Thyroid gland (tissue), 4 donors: ENCODE results near the gene RSU1.

ENCODE experiments used
- POLR2A ChIP-seq, 2 donors: fragments of 450-650 bp; IDR thresholded peaks; one replicate each; pipeline ENCODE4 v1.6.1; 2017; ENCODE audit warnings: antibody characterized with exemption in 2 of 2, mild to moderate bottlenecking in 2 of 2, moderate library complexity in 1 of 2
- TF ChIP-seq, protein P1 (sequence below), 6 experiments: fragments of 200-600 bp in 3 of 6; fragments of 450-650 bp in 3 of 6; sonication (generic) in 3 of 6; IDR thresholded peaks; one replicate each; pipeline ENCODE4 v1.5.1; 2016 to 2019; ENCODE audit warnings: antibody characterized with exemption in 6 of 6, mild to moderate bottlenecking in 2 of 6, inconsistent platforms in 1 of 6, moderate library complexity in 1 of 6

DNA sequence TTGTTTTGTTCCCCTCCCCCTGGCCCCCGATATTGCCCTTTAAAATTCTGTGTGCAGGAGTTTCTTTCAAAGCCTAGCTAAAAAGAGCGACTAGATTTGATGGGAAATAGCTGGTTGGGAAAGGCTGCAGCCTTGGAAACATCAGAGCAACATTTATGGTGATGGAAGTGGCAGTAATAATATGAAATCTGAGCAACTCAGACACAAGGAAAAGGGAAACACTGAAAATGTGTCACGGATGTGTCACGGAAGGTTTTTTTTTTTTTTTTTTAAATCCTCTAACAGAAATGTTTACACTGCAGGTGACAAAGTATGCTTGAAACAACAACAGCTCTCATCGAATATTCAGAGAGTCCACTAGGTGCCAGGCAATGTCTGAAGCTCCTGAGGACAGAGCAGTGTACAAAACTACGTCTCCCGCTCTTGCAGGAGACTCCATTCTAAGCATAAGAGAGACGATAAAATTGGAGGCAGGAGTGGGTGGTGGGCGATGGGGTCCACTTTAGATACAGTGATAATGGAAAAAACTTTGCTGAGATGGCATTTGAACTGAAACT is 143.0 kb downstream of the RSU1 start:
- TF ChIP-seq, protein P1, sequence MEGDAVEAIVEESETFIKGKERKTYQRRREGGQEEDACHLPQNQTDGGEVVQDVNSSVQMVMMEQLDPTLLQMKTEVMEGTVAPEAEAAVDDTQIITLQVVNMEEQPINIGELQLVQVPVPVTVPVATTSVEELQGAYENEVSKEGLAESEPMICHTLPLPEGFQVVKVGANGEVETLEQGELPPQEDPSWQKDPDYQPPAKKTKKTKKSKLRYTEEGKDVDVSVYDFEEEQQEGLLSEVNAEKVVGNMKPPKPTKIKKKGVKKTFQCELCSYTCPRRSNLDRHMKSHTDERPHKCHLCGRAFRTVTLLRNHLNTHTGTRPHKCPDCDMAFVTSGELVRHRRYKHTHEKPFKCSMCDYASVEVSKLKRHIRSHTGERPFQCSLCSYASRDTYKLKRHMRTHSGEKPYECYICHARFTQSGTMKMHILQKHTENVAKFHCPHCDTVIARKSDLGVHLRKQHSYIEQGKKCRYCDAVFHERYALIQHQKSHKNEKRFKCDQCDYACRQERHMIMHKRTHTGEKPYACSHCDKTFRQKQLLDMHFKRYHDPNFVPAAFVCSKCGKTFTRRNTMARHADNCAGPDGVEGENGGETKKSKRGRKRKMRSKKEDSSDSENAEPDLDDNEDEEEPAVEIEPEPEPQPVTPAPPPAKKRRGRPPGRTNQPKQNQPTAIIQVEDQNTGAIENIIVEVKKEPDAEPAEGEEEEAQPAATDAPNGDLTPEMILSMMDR (IDR thresholded peaks at IDR 0.05) = no peak
- TF ChIP-seq POLR2A (IDR thresholded peaks at IDR 0.05) = no peak
